KOPT-K1 (cell line): ENCODE results near the gene USHBP1.

Source experiments
- H3K27ac ChIP-seq: fragments of 200-600 bp; sonication (generic); 2 replicates; pipeline ENCODE4 v1.5.1; 2016; ENCODE audit warnings: antibody characterized with exemption, mild to moderate bottlenecking, low read depth, low read length; ENCODE audit not compliant: poor library complexity, severe bottlenecking
- H3K36me3 ChIP-seq: fragments of 200-600 bp; sonication (generic); 2 replicates; pipeline ENCODE4 v1.5.1; 2017; ENCODE audit warnings: antibody characterized with exemption, mild to moderate bottlenecking, low read length, moderate library complexity; ENCODE audit not compliant: insufficient read depth
- H3K9me3 ChIP-seq: fragments of 200-600 bp; sonication (generic); 2 replicates; pipeline ENCODE4 v1.5.1; 2017; ENCODE audit warnings: antibody characterized with exemption, low read length, mild to moderate bottlenecking; ENCODE audit not compliant: insufficient read depth, poor library complexity, severe bottlenecking

Gene USHBP1

GRCh38 chr19:17264641-17264979 lies at the start of gene USHBP1:
Gene USHBP1 (minus strand): TSS chr19:17264745. CDS start chr19:17264299, 446 bp downstream.
- Histone ChIP-seq H3K9me3 (no peaks in the 10 kb centered on the region), H3K27ac (no peak within 1 kb of the TSS), H3K36me3 (peaks cover 9% of the 10 kb centered on the region; the same call in 1 of the 2 replicates)

DNA sequence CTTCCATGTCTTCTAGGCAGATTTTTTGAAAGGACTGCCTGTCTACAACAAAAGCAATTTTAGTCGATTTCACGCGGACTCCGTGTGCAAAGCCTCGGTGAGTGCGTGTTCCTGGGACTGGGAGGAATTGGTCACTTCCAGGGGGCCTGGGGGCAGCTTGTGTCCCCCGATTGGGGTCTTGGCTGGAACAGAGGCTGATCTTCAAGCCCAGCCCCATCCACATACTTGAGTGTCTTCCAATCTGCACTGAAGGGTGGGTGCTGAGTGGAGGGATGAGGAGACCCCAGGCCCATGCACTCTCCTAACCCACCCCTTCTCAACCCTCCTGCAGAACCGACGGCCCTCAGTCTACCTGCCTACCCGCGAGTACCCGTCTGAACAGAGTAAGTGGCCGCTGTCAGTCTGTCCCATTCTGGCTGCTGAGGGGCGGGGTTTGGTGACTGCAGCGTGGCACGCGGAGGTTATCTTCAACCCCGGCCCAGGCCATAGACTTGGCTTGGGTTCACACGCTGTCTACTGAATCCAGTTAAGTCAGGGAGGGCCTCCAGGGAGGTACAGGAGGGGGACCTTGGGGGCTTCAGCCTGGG lies 49.6 kb upstream of the USHBP1 start:
- no peaks in the 10 kb centered on the region for H3K9me3 ChIP-seq
- H3K27ac ChIP-seq: no peak overlapping the region
- peaks cover 63% of the 10 kb centered on the region for H3K36me3 ChIP-seq

GRCh38 chr19:17312189-17313113 lies 47.9 kb upstream of the USHBP1 start:
- no peaks in the 10 kb centered on the region for H3K9me3 ChIP-seq
- no peak overlapping the region for H3K27ac ChIP-seq
- H3K36me3 ChIP-seq: peaks cover 51% of the 10 kb centered on the region

- peaks cover 51% of the 10 kb centered on the region for H3K36me3 ChIP-seq
- no peak overlapping the region for H3K27ac ChIP-seq
- no peaks in the 10 kb centered on the region for H3K9me3 ChIP-seq
Observed at GRCh38 chr19:17311455-17312188, 47.1 kb upstream of the USHBP1 start.

- Histone ChIP-seq H3K9me3 (no peaks in the 10 kb centered on the region), H3K36me3 (peaks cover 37% of the 10 kb centered on the region), H3K27ac (peak overlapping the region; percentile 85)
Observed at GRCh38 chr19:17309965-17310461, 45.5 kb upstream of the USHBP1 start.

DNA sequence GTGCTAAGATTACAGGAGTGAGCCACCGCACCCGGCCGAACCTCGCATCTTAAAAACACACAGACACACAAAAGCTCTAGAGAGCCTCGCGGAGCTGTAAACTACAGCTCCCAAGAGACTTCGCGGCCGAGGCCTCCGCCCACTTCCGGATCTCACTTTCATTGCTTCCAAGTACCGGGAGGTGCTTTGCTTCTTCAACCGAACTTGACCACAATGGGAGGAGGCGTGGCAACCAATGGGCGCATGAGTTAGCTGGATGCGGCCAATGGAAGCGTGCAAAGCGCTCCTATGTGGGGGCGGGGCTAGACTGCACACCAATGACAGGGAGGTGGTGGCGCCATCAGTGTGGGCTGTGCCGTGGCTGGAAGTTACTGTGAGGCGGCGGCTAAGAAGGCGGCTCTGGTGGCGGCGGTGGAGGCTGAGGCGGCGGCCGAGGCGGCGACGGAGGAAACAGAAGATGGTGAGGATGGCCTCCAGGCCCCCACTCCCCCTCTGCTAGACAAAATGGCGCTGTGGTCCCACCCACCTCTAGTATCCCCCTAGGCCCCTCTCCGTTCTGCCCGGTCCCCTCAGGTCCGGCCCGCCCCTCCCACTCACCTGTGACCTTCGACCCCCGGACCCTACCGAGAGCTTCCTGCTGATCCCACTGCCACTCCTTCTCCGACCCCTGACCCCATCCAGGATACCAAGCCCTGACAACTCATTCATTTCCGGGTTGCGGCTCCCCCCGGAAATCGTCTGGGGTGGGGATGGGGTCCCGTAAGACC lies 44.8 kb upstream of the USHBP1 start, which contains the start of gene DDA1:
TSS of gene DDA1 (plus strand) at position 366 of the 767 bp plus-strand sequence. CDS start at position 458, 92 bp downstream.
- peaks cover 31% of the 10 kb centered on the region for H3K36me3 ChIP-seq
- H3K27ac ChIP-seq: peak within 1 kb of the TSS; percentile 85

GRCh38 chr19:17307876-17308377 lies 43.4 kb upstream of the USHBP1 start:
- Histone ChIP-seq H3K9me3 (no peaks in the 10 kb centered on the region), H3K36me3 (peaks cover 17% of the 10 kb centered on the region), H3K27ac (no peak overlapping the region)

More for the DNA sequence above, 44.8 kb upstream of the USHBP1 start, which contains the start of gene DDA1:
- no peaks in the 10 kb centered on the region for H3K9me3 ChIP-seq

DNA sequence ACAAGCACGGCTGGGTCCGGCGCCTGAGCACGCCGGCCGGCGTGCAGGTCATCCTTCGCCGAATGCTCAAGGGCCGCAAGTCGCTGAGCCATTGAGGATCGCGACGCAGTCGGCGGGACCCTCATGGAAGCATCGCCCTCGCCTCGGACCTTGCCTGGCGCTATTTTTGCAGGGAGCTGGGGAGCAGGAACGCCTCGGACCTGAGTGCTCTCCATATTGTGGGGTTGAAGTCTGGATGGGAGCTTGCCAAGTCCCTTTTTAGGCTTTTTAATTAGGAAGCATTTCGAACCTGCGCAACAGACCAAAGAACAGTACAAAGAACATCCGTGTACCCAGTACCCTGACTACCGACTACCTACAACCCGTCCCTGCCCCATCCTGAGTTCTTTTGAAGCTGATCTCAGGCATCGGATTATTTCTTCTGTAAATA lies 41.8 kb upstream of the USHBP1 start:
- 0 out of 2 replicates have a peak, but pooled peaks cover under 1% of the 10 kb centered on the region for H3K36me3 ChIP-seq
- H3K27ac ChIP-seq: peak overlapping the region; percentile 93
- no peaks in the 10 kb centered on the region for H3K9me3 ChIP-seq

GRCh38 chr19:17305517-17306284 lies 41.2 kb upstream of the USHBP1 start, which contains the start of gene MRPL34:
Gene MRPL34 (plus strand): TSS chr19:17305872. CDS start chr19:17305893, 21 bp downstream.
- H3K9me3 ChIP-seq: no peaks in the 10 kb centered on the region
- peaks cover 2% of the 10 kb centered on the region; the same call in 1 of the 2 replicates for H3K36me3 ChIP-seq
- peak within 1 kb of the TSS; percentile 93 for H3K27ac ChIP-seq

DNA sequence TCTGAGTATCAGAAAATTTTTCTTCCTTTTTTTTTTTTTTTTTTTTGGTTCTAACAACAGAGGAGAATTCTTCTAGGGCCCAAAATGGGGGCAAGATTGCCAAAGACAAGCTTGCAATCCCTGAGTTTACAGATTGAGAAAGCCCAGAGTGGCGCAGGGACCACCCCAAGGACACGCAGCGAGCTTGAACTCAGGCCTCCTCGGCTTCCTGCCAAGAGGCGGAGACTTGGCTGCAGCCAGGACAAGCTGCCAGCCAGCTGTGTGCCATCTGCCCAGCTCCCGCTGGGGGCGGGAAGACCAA lies 40.6 kb upstream of the USHBP1 start:
- Histone ChIP-seq H3K9me3 (no peaks in the 10 kb centered on the region), H3K36me3 (peaks cover 4% of the 10 kb centered on the region; the same call in 1 of the 2 replicates), H3K27ac (peak overlapping the region; percentile 93)

DNA sequence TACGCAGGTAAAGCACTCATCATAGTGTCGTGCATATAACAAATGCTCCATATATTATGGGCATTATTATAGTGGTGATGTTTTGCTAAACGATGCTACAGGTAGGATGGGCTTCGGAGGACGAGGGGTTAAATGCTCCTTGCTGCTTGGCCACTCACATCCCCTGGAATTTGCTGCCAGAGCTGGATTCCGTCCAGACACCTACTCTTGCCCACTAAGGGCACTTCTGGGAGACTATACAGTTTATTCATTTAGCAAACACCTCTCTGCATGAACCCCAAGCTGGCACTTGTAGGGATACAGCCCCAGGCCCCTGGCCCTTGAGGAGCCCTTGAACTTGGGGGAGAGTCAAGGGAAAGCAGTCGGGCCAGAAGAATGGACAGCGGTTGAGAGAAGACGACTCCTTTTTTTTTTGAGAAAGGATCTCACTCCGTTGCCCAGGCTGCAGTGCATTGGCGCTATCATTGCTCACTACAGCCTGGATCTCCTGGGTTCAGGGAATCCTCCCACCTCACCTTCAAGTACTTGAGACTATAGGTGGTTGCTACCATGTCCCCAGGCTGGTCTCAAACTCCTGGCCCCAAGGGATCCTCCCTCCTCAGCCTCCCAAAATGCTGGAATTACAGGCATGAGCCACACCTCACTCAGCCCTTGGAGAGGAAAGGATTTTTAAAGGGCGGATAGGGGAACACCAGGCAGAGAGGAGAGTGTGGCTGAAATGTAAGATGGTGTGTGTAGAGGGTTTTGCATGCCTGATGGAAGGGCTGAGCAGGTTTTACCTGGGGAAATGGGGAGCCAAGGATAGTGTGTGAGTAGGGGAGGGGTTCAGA lies 40.1 kb upstream of the USHBP1 start:
- peak overlapping the region; percentile 93 for H3K27ac ChIP-seq
- H3K9me3 ChIP-seq: no peaks in the 10 kb centered on the region
- peaks cover 4% of the 10 kb centered on the region; the same call in 1 of the 2 replicates for H3K36me3 ChIP-seq

DNA sequence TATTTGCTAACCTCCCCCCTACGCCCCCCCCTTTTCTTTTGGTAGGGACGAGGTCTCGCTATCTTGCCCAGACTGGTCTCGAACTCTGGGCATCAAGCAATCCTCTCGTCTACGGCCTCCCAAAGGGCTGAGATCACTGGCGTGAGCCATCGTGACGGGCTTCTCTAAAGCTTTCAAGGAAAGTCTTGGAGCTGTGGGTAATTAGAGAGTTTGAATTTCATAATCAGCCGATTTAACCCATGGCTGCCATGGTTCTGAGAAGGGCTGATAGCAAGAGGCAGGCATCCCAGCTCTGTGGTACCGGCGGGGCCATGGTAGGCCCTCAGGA lies 39.4 kb upstream of the USHBP1 start:
- Histone ChIP-seq H3K9me3 (no peaks in the 10 kb centered on the region), H3K27ac (no peak overlapping the region), H3K36me3 (peaks cover 4% of the 10 kb centered on the region; the same call in 1 of the 2 replicates)
